ENCODE data around the gene QSOX1.

Gene QSOX1

DNA sequence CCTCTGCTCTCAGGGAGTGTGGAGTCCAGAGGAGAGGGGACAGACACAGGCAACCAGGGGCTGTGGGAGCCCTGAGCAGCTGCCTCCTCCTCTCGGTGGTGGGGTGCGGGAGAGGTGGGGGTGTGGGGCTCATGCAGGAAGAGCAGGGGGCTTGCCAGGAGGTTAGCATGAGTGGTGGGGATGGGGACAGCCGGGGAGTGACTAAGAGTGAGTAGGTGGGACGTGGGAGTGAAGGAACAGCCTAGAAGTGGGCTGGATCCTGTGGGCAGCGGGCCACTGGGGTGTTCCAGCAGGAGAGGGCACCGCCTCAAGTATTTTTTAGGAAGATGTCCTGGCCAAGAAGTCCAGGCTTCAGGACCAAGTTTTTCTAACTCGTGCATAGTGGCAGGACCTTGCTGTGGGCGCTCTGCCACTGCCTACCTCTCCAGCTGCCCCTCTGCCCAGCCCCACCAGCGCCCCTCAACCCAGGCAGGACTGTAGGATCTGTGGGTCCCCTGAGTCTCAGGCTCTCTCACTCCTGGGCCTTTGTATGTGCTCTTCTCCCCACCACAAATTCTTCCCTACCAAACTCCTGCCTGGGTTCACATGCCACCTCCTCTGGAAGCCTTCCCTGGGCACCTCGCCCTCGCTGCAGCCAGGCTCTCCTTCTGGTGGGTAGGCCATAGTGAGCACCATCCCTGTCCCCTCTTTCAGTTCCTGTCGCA lies 56.6 kb downstream of the QSOX1 start:
- no peak for DNase-seq (ENCODE audit: low read depth in 2 of 2, low spot score in 1 of 2)

- DNase-seq (ENCODE audit: low read depth in 2 of 2, low spot score in 1 of 2), result no peak
Observed at GRCh38 chr1:180211860-180212229, 57.2 kb downstream of the QSOX1 start.

DNA sequence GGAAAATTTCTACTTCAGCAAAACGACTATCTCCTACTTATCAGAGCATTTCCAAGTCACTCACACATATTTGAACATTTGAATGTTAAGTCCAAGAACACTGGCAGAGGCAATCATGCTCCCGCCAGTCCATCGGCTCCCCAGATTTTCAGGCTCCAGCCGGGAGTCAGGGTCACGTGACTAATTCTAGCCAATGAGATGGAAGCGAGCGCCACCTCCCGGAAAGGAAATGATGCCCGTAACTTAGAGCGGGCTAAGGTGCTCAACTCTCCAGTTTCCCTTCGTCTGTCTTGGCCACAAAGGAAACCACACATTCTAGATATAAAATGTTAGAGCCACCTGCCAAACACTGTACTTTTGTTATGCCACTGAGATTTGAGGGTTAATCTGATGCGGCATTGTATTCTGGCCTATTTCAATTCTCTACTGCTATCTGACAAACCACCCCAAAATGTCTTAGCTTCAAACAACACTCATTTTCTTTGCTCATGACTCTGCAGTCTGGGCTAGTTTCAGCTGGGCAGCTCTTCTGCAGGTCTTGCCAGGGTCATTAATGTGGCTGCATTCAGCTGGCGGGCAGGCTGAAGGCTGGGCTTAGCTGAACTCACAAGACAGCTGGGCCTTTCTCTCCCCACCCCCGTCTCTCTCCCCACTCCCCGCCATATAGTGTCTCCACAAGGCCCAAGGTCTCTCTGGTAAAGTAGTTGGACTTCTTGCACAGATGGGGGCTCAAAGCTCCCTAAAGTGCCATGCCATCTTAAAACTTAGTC lies 58.9 kb downstream of the QSOX1 start:
- no peak for DNase-seq (ENCODE audit: low read depth in 2 of 2, low spot score in 1 of 2)

GRCh38 chr1:180215856-180216625 lies 61.4 kb downstream of the QSOX1 start:
- DNase-seq (ENCODE audit: low read depth in 2 of 2, low spot score in 1 of 2), result no peak

GRCh38 chr1:180217006-180217405 lies 62.3 kb downstream of the QSOX1 start:
- no peak for DNase-seq (ENCODE audit: low read depth in 2 of 2, low spot score in 1 of 2)

DNA sequence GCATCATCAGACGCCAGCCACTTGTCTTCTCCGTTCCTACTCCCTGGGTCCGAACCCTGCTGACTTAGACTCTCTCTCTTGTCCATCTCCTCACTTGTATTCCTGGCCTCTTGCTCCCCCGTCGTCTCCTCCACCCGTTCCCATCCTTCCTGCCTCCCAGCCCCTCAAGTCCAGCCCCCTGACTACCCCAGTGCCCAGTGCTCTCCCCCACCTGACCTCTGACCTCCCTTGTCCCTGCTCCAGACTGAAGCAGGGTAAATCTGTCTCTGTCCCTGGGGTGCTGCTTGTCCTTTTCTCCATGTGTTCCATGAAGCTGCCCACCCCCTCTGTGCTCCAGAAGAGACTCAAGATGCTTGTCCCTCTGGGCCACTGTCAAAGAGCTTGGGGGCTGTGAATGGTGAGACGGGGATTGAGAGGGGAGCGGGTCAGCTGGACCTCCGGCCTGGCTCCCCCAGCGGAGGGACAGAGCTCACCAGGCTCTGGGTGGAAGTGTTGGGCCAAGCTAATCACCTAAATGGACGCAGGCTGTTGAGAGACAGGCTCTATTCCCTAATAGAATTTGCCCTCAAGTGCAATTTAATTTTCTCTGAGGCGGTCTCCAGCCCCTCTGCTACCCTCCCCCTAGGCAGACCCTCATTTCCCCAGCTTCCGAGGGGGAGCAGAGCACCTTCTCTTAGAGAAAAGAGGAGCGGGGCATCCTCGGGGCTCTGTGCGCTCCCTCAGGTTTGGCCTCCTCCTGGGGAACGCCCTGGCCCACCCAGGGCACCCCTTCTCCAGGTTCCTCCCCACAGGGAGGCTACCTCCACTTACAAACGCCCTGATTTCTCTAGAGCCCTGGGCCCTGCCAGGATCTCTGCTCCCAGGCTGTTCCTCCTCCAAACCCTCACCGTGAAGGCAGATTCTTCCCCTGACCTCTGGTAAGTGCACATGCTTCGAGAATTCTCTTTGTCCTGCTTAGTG lies 64.4 kb downstream of the QSOX1 start:
- no peak for DNase-seq (ENCODE audit: low read depth in 2 of 2, low spot score in 1 of 2)

- no peak for DNase-seq (ENCODE audit: low read depth in 2 of 2, low spot score in 1 of 2)
Observed at GRCh38 chr1:180219776-180220175, 65.1 kb downstream of the QSOX1 start.

DNA sequence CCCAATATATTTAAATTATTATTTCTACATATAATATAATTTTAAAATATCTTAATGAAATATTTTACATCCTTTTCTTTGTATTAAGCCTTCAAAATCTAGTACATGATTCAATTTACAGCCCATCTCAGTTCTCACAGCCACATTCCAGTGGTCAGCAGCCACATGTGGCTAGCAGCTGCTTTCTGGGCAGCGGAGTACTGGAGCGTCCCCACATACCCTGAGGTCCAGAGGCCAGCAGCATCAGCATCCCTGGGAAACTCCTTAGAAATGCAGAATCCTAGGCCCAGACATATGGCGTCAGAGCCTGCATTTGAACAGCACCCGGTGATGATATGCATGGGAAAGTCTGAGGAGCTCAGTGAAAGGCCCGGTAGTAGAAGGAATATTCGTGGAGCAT lies 66.8 kb downstream of the QSOX1 start:
- no peak for DNase-seq (ENCODE audit: low read depth in 2 of 2, low spot score in 1 of 2)

DNA sequence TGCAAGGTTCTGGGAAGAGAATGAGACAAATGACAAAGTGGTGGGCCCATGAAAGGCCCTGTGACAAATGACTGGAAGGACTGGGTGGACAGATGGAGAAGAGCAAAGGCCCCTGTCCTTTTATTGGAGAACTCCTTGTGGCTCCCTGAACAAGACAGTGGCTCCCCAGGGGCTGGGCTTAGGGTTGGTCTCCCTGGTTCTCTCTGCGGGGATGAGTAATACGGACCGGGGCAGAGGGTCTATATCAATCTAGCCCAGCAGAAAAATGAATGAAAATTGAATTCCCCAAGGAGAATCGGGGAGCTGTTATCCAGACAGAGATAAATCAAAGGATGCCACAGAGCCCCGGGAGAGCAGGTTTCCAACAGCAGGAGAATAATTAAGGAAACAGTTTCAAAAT lies 70.2 kb downstream of the QSOX1 start:
- no peak for DNase-seq (ENCODE audit: low read depth in 2 of 2, low spot score in 1 of 2)

- DNase-seq (ENCODE audit: low read depth in 2 of 2, low spot score in 1 of 2), result no peak
Observed at GRCh38 chr1:180225403-180225802, 70.7 kb downstream of the QSOX1 start.

DNA sequence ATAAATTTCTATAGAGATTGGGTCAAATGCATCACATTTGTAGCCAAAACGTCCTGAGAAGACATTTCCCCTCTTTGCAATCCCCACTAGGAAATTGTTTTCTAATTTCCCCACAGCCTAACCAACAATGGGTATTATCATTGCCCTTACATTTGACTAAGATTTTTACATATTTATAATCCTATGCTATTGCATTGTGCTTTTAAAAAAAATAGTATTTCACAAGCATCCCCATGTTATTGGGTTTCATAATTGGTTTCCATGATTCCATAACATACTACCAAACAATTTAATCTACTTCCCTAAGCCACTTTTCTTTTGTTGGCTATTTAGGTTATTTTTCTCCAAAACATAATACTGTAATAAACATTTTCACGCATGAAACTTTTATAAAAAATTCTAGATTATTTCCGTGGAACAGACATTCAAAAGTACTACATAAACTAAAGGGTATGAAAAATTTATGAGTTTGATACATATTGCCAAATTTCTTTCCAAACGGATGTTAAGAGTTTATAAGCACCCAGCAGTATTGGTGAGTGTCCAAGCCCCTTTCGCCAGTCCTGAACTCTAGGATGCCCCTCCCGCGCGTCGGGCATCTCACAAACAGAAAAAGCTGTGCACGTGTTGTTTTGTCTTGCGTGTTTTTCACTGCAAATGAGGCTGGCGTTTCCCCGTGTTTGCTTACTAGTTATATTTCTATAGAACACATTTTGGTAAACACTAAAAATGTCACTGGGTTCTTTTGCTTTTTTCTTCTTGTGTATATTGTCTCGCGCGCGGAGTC lies 73.4 kb downstream of the QSOX1 start:
- no peak for DNase-seq (ENCODE audit: low read depth in 2 of 2, low spot score in 1 of 2)

DNA sequence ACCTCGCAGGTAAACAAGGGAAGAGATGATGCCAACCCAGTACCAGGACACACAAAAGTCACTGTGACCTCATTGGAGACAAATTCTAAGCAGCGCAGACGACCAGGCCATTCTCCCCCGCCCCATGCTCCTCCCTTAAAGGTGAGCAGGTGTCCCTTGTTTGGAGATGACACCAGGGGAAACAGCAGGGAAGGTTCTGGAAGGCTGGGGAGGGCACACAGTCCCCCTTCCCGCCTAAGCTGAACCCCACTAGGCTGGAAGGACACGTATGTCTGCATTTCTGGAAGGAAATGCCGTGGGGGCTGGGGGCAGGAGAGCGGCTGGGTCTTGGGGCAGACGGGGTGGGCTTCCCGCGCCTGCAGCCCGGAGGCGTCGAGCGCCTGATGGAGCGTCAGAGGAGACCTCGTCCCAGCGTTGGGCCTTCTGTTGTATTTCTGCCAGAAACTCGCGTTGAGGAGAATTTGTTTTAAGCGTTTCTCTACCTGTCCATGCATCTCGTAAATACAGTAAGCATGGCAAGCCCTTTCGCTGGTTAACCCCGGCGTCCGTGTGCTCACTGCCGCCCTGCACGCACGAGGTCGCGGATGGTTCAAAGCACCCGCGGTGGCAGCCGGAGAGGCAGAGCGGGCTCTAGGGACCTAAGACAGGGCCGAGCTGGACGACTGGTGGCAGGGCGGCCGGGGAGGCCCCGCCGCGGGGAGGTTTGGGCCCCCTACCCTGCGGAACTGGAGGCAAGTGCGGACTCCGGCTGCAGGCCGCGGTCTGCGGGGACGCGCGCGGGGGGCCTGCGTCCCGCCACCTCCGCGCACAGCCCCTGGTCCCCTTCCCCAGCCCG lies 74.2 kb downstream of the QSOX1 start:
- no peak for DNase-seq (ENCODE audit: low read depth in 2 of 2, low spot score in 1 of 2)

GRCh38 chr1:180229483-180230415 lies 75.1 kb downstream of the QSOX1 start, which contains the start of gene LHX4:
Gene LHX4 (plus strand): TSS chr1:180230264. CDS start chr1:180230530, 266 bp downstream.
- no peak for DNase-seq (ENCODE audit: low read depth in 2 of 2, low spot score in 1 of 2)

GRCh38 chr1:180230416-180230790 lies 75.7 kb downstream of the QSOX1 start:
- no peak for DNase-seq (ENCODE audit: low read depth in 2 of 2, low spot score in 1 of 2)

GRCh38 chr1:180230791-180231505 lies 76.3 kb downstream of the QSOX1 start:
- no peak for DNase-seq (ENCODE audit: low read depth in 2 of 2, low spot score in 1 of 2)

DNA sequence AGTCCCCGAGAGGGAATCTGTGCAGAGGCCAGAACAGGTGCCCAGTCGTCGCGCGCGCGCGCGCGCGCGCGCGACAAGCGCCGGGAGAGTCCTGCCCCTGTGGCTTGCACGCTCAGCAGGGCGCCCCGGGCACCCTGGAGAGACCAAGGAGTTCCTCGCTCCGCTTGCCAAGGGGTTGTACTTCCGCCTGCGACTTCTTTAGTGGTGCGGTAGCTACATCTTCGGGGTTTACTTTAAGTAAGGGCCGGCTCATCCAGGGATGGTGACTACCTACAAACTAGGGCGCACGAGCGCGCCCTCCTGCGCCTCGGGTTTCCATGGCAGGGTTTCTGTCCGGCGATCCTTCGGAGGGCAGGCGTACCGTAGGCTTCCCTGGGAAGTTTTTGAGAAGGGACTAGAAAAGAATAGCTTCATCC lies 76.8 kb downstream of the QSOX1 start:
- DNase-seq (ENCODE audit: low read depth in 2 of 2, low spot score in 1 of 2), result no peak

DNA sequence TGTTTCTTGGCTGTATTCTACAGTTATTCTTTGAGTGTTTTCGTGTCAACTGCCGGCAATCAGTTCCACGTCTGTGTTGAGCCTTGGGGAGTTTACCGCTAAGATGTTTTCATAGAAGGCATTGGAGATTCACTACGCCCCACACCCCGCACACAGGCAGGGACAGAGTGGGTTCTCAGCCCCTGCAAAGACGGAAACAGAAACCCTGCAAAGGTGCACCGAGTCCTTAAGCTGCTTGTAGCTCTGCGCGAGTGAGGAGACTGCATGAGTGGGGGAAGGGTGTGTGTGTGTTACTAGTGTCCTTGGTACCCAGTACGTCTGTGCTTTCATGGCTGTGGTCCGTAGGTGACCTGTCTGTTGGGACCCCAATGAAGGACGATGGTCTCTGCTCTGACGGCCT lies 77.3 kb downstream of the QSOX1 start:
- DNase-seq (ENCODE audit: low read depth in 2 of 2, low spot score in 1 of 2), result no peak

Measured in stimulated activated CD8-positive, alpha-beta memory T cell treated with anti-CD3 and anti-CD28 coated beads, Interleukin-4, amount 100 ng/mL, for 4 hours (primary cell).